GM12878 (cell line): Measurements from ENCODE around the gene SMOC2. TPM values are rescaled to one million over a fixed set of nuclear protein-coding genes. Genes with fewer than 3 reads are reported as not detected.

ENCODE experiments used
- ATAC-seq: fragments of 200-7000 bp; cut with Tn5 transposase; 3 replicates; pipeline ENCODE4 v1.9.1; 2020; ENCODE audit warnings: mild to moderate bottlenecking, moderate library complexity
- BruUV-seq: library from RNA; stranded (reverse); fragments of 400-500 nt; replicated peaks from 2 replicates; lab custom pipeline; 2021; lab: Mats Ljungman, UMichigan
- CTCF ChIA-PET: fragments of 300-600 bp; sonication (Branson Sonifier 250); formaldehyde crosslinking; extraction: SDS; loops from one replicate; lab custom pipeline; 2021; ENCODE audit warnings: inconsistent platforms; lab: Yijun Ruan, JAX
- POLR2A ChIA-PET: fragments of 350-600 bp; formaldehyde crosslinking; extraction: SDS; loops from one replicate; lab custom pipeline; 2021; ENCODE audit warnings: inconsistent platforms; lab: Charles Lee
- RAD21 ChIA-PET: fragments of 300-600 bp; sonication (Branson Sonifier 250); formaldehyde crosslinking; loops from one replicate; lab custom pipeline; 2023; ENCODE audit warnings: antibody characterized with exemption; ENCODE audit not compliant: unreplicated experiment; lab: Charles Lee
- SMC1A ChIA-PET: fragments of 300-600 bp; sonication (Branson Sonifier 250); formaldehyde crosslinking; loops from one replicate; lab custom pipeline; 2023; ENCODE audit not compliant: unreplicated experiment, uncharacterized antibody; lab: Charles Lee
- DNase-seq: peaks from one replicate; pipeline ENCODE4 v3.0.0-alpha.2; 2011; ENCODE audit warnings: low read depth, low spot score
- FAIRE-seq: peaks from 3 replicates; lab custom pipeline; 2011; peaks lifted over from hg19 to GRCh38; lab: Jason Lieb, UNC
- H2AFZ ChIP-seq: 2 replicates; pipeline ENCODE4 v1.6.0; 2011; ENCODE audit warnings: low read depth, low read length, control low read depth; ENCODE audit not compliant: control insufficient read depth
- H3K27ac ChIP-seq: 2 replicates; pipeline ENCODE4 v1.5.1; 2011; ENCODE audit warnings: control low read depth; ENCODE audit not compliant: control insufficient read depth, insufficient read depth
- H3K27me3 ChIP-seq, 2 experiments: replicated peaks in 1 of 2; 2 replicates each; pipeline versions ENCODE4 v1.6.0 to v1.6.1; 2011; ENCODE audit warnings: low read length in 1 of 2; ENCODE audit not compliant: control insufficient read depth in 2 of 2, insufficient read depth in 2 of 2
- H3K36me3 ChIP-seq, 2 experiments: 2 replicates each; pipeline ENCODE4 v1.5.1; 2011; ENCODE audit warnings: low read length in 1 of 2; ENCODE audit not compliant: control insufficient read depth in 2 of 2, insufficient read depth in 2 of 2
- H3K4me1 ChIP-seq: 2 replicates; pipeline ENCODE4 v1.6.1; 2011; ENCODE audit warnings: mild to moderate bottlenecking, low read length, moderate library complexity, mixed read lengths; ENCODE audit not compliant: control insufficient read depth, insufficient read depth
- H3K4me2 ChIP-seq: 2 replicates; pipeline ENCODE4 v1.6.0; 2011; ENCODE audit warnings: control low read depth; ENCODE audit not compliant: control insufficient read depth, insufficient read depth
- H3K4me3 ChIP-seq: fragments of 200-600 bp; sonication (generic); 2 replicates; pipeline ENCODE4 v1.5.1; 2016
- H3K79me2 ChIP-seq: 2 replicates; pipeline ENCODE4 v1.6.0; 2011; ENCODE audit warnings: low read length; ENCODE audit not compliant: control insufficient read depth, insufficient read depth
- H3K9ac ChIP-seq: 2 replicates; pipeline ENCODE4 v1.8.0; 2011; ENCODE audit warnings: low read length, control low read depth, mixed read lengths; ENCODE audit not compliant: control insufficient read depth, insufficient read depth
- H3K9me3 ChIP-seq: replicated peaks from 3 replicates; pipeline ENCODE4 v1.5.1; 2011; ENCODE audit warnings: mild to moderate bottlenecking, low read length; ENCODE audit not compliant: control insufficient read depth, insufficient read depth
- H4K20me1 ChIP-seq: 2 replicates; pipeline ENCODE4 v1.6.0; 2011; ENCODE audit not compliant: control insufficient read depth, insufficient read depth
- CBFB ChIP-seq: IDR thresholded peaks from 2 replicates; pipeline ENCODE4 v1.6.1; 2016; ENCODE audit warnings: antibody characterized with exemption, low read depth
- FOXM1 ChIP-seq: IDR thresholded peaks from 2 replicates; pipeline ENCODE4 v1.6.1; 2012; ENCODE audit warnings: low read depth, mild to moderate bottlenecking, inconsistent platforms, low read length, moderate library complexity
- RELA ChIP-seq: fragments of 450-650 bp; IDR thresholded peaks from 2 replicates; pipeline ENCODE4 v1.8.0; 2014; ENCODE audit warnings: borderline replicate concordance; ENCODE audit not compliant: partially characterized antibody
- TAF1 ChIP-seq: IDR thresholded peaks from 2 replicates; pipeline ENCODE4 v1.6.1; 2011; ENCODE audit warnings: mild to moderate bottlenecking, low read depth, low read length, borderline replicate concordance
- ZBED1 ChIP-seq: IDR thresholded peaks from 2 replicates; pipeline ENCODE4 v1.6.1; 2016; ENCODE audit warnings: borderline replicate concordance
- WGBS: methylation state at CpG from one replicate; pipeline ENCODE4 v1.1.6; 2016; ENCODE audit warnings: low lambda C conversion rate; ENCODE audit not compliant: insufficient replicate concordance, insufficient coverage; ENCODE audit errors: missing lambda C conversion rate; 5-methylcytosine and 5-hydroxymethylcytosine counted together
- in situ Hi-C: fragments of 300-500 bp; cut with MboI; formaldehyde crosslinking; loops from 9 replicates; pipeline ENCODE4 v1.14.3; 2018; ENCODE audit warnings: mixed read lengths
- intact Hi-C: fragments of 100-400 bp; cut with micrococcal nuclease; formaldehyde crosslinking; loops from one replicate; pipeline ENCODE4 v1.14.2; 2022; ENCODE audit not compliant: unreplicated experiment
- polyA plus RNA-seq, 11 experiments: library from polyadenylated mRNA; depleted of rRNA in 4 of 11; unstranded in 6 of 11; stranded (reverse) in 5 of 11; fragments of >200 nt; fragmentation: Nextera tagmentation in 4 of 11; fragmentation: Illumina TruSeq in 1 of 11; extraction: Ambion mirVana in 4 of 11; extraction: Trizol in 1 of 11; gene quantifications; 1 replicate in 1 of 11; 2 replicates in 10 of 11; pipeline versions ENCODE4 v1.2.1 to v1.2.3, GENCODE V29; 2011 to 2016; ENCODE audit warnings: inconsistent platforms in 2 of 11, missing spikeins in 2 of 11, low read depth in 1 of 11
- total RNA-seq, 4 experiments: library from RNA; depleted of rRNA in 3 of 4; stranded (reverse); fragments of >200 nt in 3 of 4; fragmentation: Illumina TruSeq in 1 of 4; extraction: Trizol in 1 of 4; gene quantifications; 2 replicates each; pipeline versions ENCODE4 v1.2.1 to v1.2.3, GENCODE V29; 2013 to 2021
- TF ChIP-seq, protein P1 (sequence below): fragments of 450-650 bp; IDR thresholded peaks from 2 replicates; pipeline ENCODE4 v1.6.1; 2017; ENCODE audit warnings: mild to moderate bottlenecking, moderate library complexity

SMOC2 gene
- total and polyA plus RNA-seq, 10 of the 15 experiments (the other 5 are each of a cell fraction or from before 2014, with no cell fraction given) = 0.10 to 0.12 TPM; not detected in 8

- ATAC-seq = no peak
- WGBS = 15% methylated on average over 9 of the region's 9 CpGs
- Histone ChIP-seq H3K4me2 (no peak overlapping the region), H3K4me1 (no peaks in the 10 kb centered on the region), H3K4me3 (no peak overlapping the region), H3K27ac (no peak overlapping the region), H4K20me1 (no peaks in the 10 kb centered on the region), H3K79me2 (no peaks in the 10 kb centered on the region), H3K9ac (no peak overlapping the region), H3K9me3 (no peaks in the 10 kb centered on the region), H3K36me3 (no peaks in the 10 kb centered on the region), H3K27me3 (no peaks in the 10 kb centered on the region), H2AFZ (no peak overlapping the region)
- DNase-seq = no peak
- in situ Hi-C loops (no loop called here), intact Hi-C loops (no loop called here)
- ChIA-PET SMC1A (no interaction called here), RAD21 (no interaction called here), POLR2A (no interaction called here), CTCF (no interaction called here)
- no TSS peak for BruUV-seq
- TF ChIP-seq FOXM1 (no peak), ZBED1 (no peak), TAF1 (no peak)
- FAIRE-seq = no peak
Measured at GRCh38 chr6:168645326-168645725, 204.3 kb downstream of the SMOC2 start.

- WGBS = 14% methylated on average over 14 of the region's 14 CpGs
- Histone ChIP-seq H2AFZ (no peak overlapping the region), H3K79me2 (no peaks in the 10 kb centered on the region), H3K4me2 (no peak overlapping the region), H3K27me3 (no peaks in the 10 kb centered on the region), H4K20me1 (no peaks in the 10 kb centered on the region), H3K4me1 (no peaks in the 10 kb centered on the region), H3K27ac (no peak overlapping the region), H3K4me3 (no peak overlapping the region), H3K9ac (no peak overlapping the region), H3K36me3 (no peaks in the 10 kb centered on the region), H3K9me3 (no peaks in the 10 kb centered on the region)
- BruUV-seq = no TSS peak
- FAIRE-seq (no peak), ATAC-seq (no peak), DNase-seq (no peak)
- intact Hi-C loops (no loop called here), in situ Hi-C loops (no loop called here)
- CTCF ChIA-PET = no interaction called here
- SMC1A ChIA-PET = no interaction called here
- TF ChIP-seq RELA (no peak), CBFB (no peak)
- TF ChIP-seq, protein P1, sequence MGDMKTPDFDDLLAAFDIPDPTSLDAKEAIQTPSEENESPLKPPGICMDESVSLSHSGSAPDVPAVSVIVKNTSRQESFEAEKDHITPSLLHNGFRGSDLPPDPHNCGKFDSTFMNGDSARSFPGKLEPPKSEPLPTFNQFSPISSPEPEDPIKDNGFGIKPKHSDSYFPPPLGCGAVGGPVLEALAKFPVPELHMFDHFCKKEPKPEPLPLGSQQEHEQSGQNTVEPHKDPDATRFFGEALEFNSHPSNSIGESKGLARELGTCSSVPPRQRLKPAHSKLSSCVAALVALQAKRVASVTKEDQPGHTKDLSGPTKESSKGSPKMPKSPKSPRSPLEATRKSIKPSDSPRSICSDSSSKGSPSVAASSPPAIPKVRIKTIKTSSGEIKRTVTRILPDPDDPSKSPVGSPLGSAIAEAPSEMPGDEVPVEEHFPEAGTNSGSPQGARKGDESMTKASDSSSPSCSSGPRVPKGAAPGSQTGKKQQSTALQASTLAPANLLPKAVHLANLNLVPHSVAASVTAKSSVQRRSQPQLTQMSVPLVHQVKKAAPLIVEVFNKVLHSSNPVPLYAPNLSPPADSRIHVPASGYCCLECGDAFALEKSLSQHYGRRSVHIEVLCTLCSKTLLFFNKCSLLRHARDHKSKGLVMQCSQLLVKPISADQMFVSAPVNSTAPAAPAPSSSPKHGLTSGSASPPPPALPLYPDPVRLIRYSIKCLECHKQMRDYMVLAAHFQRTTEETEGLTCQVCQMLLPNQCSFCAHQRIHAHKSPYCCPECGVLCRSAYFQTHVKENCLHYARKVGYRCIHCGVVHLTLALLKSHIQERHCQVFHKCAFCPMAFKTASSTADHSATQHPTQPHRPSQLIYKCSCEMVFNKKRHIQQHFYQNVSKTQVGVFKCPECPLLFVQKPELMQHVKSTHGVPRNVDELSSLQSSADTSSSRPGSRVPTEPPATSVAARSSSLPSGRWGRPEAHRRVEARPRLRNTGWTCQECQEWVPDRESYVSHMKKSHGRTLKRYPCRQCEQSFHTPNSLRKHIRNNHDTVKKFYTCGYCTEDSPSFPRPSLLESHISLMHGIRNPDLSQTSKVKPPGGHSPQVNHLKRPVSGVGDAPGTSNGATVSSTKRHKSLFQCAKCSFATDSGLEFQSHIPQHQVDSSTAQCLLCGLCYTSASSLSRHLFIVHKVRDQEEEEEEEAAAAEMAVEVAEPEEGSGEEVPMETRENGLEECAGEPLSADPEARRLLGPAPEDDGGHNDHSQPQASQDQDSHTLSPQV = no peak
- RAD21 ChIA-PET = no interaction called here
- POLR2A ChIA-PET = no interaction called here
Measured at GRCh38 chr6:168647271-168647670, 206.3 kb downstream of the SMOC2 start.
